OCI-LY1 (cell line): ENCODE results near the gene VAV2.

Experiments used
- H2AFZ ChIP-seq: fragments of 200-600 bp; sonication (generic), shearing (Covaris generic); 2 replicates; pipeline ENCODE4 v1.6.0; 2014; ENCODE audit warnings: antibody characterized with exemption, mild to moderate bottlenecking, low read length
- H3F3A ChIP-seq: fragments of 200-600 bp; sonication (generic), shearing (Covaris generic); 2 replicates; pipeline ENCODE4 v1.6.0; 2014; ENCODE audit warnings: mild to moderate bottlenecking, antibody characterized with exemption, low read length, moderate library complexity; ENCODE audit not compliant: insufficient read depth
- H3K27ac ChIP-seq: fragments of 200-600 bp; sonication (generic); 2 replicates; pipeline ENCODE4 v1.5.1; 2014; ENCODE audit warnings: low read length, mixed run types, mild to moderate bottlenecking, low read depth; ENCODE audit not compliant: poor library complexity, severe bottlenecking
- H3K27me3 ChIP-seq: fragments of 200-600 bp; sonication (generic); 2 replicates; pipeline ENCODE4 v1.6.0; 2014; ENCODE audit warnings: antibody characterized with exemption, mild to moderate bottlenecking, low read length, moderate library complexity; ENCODE audit not compliant: insufficient read depth
- H3K36me3 ChIP-seq: fragments of 200-600 bp; sonication (generic); 2 replicates; pipeline ENCODE4 v1.6.1; 2014; ENCODE audit warnings: mild to moderate bottlenecking, antibody characterized with exemption, low read length, moderate library complexity, mixed read lengths; ENCODE audit not compliant: insufficient read depth
- H3K4me1 ChIP-seq: fragments of 200-600 bp; sonication (generic); 2 replicates; pipeline ENCODE4 v1.5.1; 2014; ENCODE audit warnings: mild to moderate bottlenecking, low read length, moderate library complexity; ENCODE audit not compliant: insufficient read depth, severe bottlenecking
- H3K4me2 ChIP-seq: fragments of 200-600 bp; sonication (generic), shearing (Covaris generic); 2 replicates; pipeline ENCODE4 v1.6.1; 2014; ENCODE audit warnings: low read length
- H3K4me3 ChIP-seq: fragments of 200-600 bp; sonication (generic); 2 replicates; pipeline ENCODE4 v1.5.1; 2014; ENCODE audit warnings: low read length, low read depth, mild to moderate bottlenecking, mixed read lengths; ENCODE audit not compliant: poor library complexity, severe bottlenecking
- H3K79me2 ChIP-seq: fragments of 200-600 bp; shearing (Covaris generic); 2 replicates; pipeline ENCODE4 v1.6.1; 2016; ENCODE audit warnings: mixed run types, low read length, mixed read lengths; ENCODE audit not compliant: insufficient read depth
- H3K9ac ChIP-seq: fragments of 200-600 bp; sonication (generic), shearing (Covaris generic); 2 replicates; pipeline ENCODE4 v1.6.1; 2014; ENCODE audit warnings: mild to moderate bottlenecking, low read length, mixed read lengths
- H3K9me2 ChIP-seq: fragments of 200-600 bp; sonication (generic), shearing (Covaris generic); 2 replicates; pipeline ENCODE4 v1.6.1; 2014; ENCODE audit warnings: low read depth, mild to moderate bottlenecking, low read length, mixed read lengths
- H3K9me3 ChIP-seq: fragments of 200-600 bp; shearing (Covaris generic); 2 replicates; pipeline ENCODE4 v1.6.1; 2014; ENCODE audit warnings: low read length, mixed read lengths
- H4K20me1 ChIP-seq: fragments of 200-600 bp; sonication (generic), shearing (Covaris generic); 2 replicates; pipeline ENCODE4 v1.6.0; 2016; ENCODE audit warnings: mild to moderate bottlenecking, low read length; ENCODE audit not compliant: insufficient read depth
- CTCF ChIP-seq: fragments of 200-600 bp; sonication (generic), shearing (Covaris generic); IDR thresholded peaks from 2 replicates; pipeline ENCODE4 v1.5.1; 2017; ENCODE audit warnings: mild to moderate bottlenecking, antibody characterized with exemption, low read length, moderate library complexity, mixed read lengths
- EZH2 ChIP-seq: fragments of 200-600 bp; sonication (generic), shearing (Covaris generic); IDR thresholded peaks from 2 replicates; pipeline ENCODE4 v1.8.0; 2017; ENCODE audit warnings: borderline replicate concordance, mixed run types, mild to moderate bottlenecking, antibody characterized with exemption, low read length, moderate library complexity, mixed read lengths

Gene VAV2

DNA sequence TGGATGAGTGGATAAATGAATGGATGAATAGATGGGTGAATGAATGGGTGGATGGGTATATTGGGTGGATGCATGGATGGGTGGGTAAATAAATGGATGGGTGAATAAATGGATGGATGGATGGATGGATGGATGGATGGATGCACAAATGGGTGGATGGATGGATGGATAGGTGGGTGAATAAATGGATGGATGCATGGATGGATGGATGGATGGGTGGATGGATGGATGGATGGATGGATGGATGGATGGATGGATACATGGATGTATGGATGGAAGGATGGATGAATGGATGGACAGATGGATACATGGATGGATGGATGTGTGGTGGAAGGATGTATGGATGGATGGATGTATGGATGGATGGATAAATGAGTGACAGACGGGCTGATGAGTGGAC, 140.4 kb downstream of the VAV2 start:
- Histone ChIP-seq H3K27me3 (no peaks in the 10 kb centered on the region), H3K79me2 (no peaks in the 10 kb centered on the region), H3K27ac (no peak overlapping the region), H3K9ac (no peak overlapping the region), H2AFZ (no peak overlapping the region), H3F3A (no peaks in the 10 kb centered on the region), H3K4me3 (no peak overlapping the region), H3K4me2 (no peak overlapping the region), H3K9me3 (no peaks in the 10 kb centered on the region), H3K9me2 (no peaks in the 10 kb centered on the region), H3K36me3 (no peaks in the 10 kb centered on the region), H3K4me1 (no peaks in the 10 kb centered on the region), H4K20me1 (no peaks in the 10 kb centered on the region)
- TF ChIP-seq CTCF (no peak), EZH2 (no peak)

GRCh38 chr9:133850937-133851336, 141.2 kb downstream of the VAV2 start:
- Histone ChIP-seq H3K79me2 (no peaks in the 10 kb centered on the region), H3K36me3 (no peaks in the 10 kb centered on the region), H4K20me1 (no peaks in the 10 kb centered on the region), H3K4me3 (no peak overlapping the region), H3K9me3 (no peaks in the 10 kb centered on the region), H2AFZ (no peak overlapping the region), H3K9me2 (no peaks in the 10 kb centered on the region), H3K4me1 (no peaks in the 10 kb centered on the region), H3K27me3 (no peaks in the 10 kb centered on the region), H3K27ac (no peak overlapping the region), H3F3A (no peaks in the 10 kb centered on the region), H3K9ac (no peak overlapping the region), H3K4me2 (no peak overlapping the region)
- no peak for TF ChIP-seq CTCF
- TF ChIP-seq EZH2: no peak

DNA sequence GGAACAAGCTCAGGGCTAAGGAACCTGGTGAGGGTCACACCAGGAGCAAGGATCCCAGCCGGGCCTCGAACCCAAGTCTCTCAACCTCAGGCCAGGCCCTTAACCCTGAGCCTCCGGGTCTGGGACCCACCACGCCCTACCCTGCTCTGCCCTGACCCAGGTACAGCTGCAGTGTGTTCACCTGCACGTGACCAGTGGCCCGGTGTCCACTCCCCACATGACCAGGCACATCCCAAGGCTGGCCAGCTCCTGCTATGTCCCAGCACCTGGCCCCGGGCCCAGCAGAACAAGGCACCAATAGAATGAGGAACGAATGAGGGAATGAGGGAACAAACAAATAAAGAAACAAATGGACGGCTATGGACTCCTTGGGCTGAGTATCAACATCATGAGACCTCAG, 142.0 kb downstream of the VAV2 start:
- H4K20me1 ChIP-seq: no peaks in the 10 kb centered on the region
- no peaks in the 10 kb centered on the region for H3K79me2 ChIP-seq
- no peaks in the 10 kb centered on the region for H3K36me3 ChIP-seq
- H3F3A ChIP-seq: no peaks in the 10 kb centered on the region
- H2AFZ ChIP-seq: no peak overlapping the region
- no peak overlapping the region for H3K9ac ChIP-seq
- H3K4me1 ChIP-seq: no peaks in the 10 kb centered on the region
- H3K9me3 ChIP-seq: no peaks in the 10 kb centered on the region
- H3K4me3 ChIP-seq: no peak overlapping the region
- H3K27ac ChIP-seq: no peak overlapping the region
- TF ChIP-seq CTCF (no peak), EZH2 (no peak)
- H3K4me2 ChIP-seq: no peak overlapping the region
- no peaks in the 10 kb centered on the region for H3K27me3 ChIP-seq
- H3K9me2 ChIP-seq: no peaks in the 10 kb centered on the region
